Stimulated activated CD8-positive, alpha-beta memory T cell treated with anti-CD3 and anti-CD28 coated beads, Interleukin-7, amount 100 ng/mL, for 4 hours (primary cell): ENCODE results near the gene UNC13B.
"Not testable (repeated sequence)": the region's sequence is repeated elsewhere in the genome, so short reads cannot be mapped to it uniquely, and the experiment has no call there.

Experiments
- DNase-seq, 2 donors: peaks; one replicate each; pipeline ENCODE4 v3.0.0-alpha.2; 2020; ENCODE audit warnings: low read depth in 2 of 2

The UNC13B gene

DNA sequence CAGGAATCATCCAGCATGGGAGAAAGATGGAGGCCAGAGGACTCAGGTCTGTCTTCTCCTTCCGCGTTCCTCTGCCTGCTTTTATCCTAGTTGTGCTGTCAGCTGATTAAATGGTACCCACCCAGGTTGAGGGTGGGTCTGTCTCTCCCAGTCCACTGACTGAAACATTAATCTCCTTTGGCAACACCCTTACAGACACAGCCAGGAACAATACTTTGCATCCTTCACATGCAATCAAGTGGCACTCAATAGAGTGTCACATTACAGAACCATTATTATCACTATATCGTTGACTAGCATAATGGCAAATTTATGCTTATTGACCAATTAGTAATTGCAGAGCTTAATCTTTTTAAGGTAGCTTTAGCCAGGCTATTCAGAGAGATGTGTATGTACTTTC is 64.8 kb downstream of the UNC13B start:
- DNase-seq: no peak

DNA sequence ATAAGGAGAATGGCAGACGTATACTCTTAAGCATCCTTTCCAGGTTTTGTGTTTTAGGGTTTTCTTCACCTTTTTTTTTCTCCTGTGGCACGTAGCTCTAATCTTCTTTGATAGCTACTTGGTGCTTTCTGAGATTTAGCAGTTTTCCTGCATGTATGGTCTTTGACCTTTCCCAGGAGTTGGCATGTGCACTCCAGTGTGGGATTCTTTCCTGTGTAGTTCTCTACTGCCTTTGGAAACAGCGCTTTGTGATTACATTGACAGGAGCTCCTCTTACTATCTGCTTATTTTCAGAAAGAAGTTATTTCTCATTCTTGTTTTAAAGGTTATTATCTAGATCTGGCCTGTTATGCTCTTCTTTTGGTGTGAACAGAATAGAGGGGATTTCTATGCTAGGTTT is 65.5 kb downstream of the UNC13B start:
- DNase-seq: no peak

DNA sequence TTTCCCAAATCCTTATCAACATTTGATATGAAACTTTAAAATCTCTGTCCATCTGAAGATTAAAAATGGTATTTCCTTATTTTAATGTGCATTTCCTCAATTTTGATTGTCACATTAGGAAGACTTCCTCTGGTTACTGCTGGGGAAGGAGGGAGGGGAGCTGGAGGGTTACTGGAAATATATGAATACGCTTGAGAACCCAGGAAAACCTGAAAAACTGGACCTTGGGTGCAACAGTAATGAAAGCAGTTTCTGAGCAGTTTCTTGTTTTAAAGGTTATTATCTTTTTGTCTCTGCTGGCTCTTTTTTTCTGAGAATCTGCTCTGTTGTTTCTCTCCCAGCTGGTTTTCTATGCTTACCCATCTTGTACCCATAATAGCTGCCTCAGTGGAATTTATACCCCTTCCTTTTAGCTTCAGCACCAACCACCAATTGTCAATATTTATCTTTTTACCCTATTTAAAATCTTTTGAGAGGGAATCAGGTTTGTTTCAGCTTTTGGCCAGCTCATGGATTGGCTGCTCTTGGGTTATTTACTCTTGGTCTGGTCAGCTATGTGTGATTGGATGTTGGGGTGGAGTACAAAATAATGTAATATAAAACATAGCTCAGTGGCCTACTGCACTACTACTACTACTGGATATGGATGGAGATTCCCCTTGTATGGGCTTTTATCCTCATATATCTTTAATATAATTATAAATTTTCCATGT is 67.4 kb downstream of the UNC13B start:
- no peak for DNase-seq

DNA sequence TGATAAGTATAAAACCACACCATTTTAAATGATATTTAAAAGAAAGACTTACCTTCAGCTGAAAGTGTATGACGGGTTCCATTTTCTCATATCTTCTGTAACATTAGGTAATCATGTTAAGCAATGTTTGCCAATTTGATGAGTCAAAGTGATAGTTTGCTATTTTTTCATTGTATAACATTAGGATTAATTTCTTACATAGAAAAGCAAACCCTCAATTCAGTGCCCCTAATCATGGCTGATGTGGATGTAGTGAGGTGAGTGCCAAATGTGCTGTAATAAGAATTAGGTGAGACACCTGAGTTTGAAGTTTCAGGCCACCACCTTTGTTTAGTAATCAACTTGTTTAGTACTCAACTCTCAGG is 68.0 kb downstream of the UNC13B start:
- no peak for DNase-seq

DNA sequence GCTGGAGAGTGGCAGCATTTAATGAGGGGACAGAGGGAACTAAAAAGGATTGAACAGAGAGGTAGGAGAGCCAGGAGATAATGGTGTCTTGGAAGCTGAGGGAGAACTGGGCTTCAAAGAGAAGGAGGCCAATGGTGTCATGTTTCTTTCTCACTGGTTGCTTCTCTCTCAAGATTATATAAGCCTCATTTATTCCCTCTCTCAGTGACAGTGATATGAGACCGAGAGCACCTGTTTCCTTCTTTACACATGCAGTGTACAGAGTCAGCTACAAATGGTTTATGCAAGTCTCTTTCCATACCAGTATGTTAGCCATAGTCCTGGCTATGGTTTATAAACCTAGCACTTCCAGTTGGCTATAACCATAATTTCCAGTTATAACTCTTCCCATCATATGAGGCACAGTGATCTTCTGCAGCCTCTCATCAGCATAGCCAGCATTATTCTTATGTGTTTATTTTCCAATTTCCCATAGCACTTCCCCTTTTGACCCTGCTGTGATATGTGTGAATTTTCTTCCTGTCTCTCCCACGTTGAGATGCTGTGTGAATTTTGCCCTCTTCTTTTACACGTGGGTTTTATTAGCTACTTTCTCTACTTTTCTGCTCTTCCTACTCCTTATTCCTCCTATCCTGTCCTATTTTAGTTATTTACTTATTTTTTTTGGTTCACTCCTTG is 71.2 kb downstream of the UNC13B start:
- no peak for DNase-seq

DNA sequence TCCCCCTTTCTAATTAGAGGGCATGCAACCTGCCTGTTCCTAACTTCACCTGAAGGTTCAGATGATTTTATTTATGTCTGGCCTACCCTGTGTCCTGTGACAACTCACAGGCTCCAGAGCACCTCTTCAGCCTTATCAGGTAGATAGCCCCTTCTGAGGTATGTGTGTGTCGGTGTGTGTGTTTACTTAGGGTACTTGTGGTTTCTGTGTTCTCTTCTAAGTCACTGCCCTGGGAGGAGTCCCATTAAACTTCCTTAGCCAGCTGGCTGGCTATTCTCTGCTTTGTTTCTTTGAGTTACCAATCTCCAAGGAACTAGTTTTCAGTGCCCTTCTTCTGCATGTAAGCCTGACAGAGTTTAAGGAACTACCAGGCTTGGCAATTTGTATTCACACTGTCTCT is 74.9 kb downstream of the UNC13B start:
- DNase-seq: no peak

DNA sequence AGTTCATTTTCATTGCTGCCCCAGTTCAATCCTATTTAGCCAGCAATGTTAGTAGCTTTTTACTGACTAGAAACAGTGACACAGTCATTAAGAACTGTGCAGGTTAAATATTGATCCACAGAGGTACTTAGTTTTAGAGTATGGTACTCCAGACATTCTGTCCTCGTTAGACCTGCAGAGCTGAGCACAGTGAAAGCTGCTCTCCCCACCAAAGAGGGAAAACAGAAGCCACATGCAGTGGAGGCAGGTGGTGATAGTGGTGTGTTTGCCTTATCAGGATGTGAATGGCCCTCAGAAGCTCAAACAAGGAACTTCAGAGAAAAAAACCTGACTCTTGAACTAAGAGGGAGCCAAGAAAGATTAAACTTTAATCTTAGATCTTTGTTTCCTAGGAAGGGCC is 75.5 kb downstream of the UNC13B start:
- no peak for DNase-seq

DNA sequence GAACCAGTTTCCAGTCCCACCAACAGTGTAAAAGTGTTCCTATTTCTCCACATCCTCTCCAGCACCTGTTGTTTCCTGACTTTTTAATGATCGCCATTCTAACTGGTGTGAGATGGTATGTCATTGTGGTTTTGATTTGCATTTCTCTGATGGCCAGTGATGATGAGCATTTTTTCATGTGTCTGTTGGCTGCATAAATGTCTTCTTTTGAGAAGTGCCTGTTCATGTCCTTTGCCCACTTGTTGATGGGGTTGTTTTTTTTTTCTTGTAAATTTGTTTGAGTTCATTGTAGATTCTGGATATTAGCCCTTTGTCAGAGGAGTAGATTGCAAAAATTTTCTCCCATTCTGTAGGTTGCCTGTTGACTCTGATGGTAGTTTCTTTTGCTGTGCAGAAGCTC is 84.1 kb downstream of the UNC13B start:
- not testable (repeated sequence) for DNase-seq

DNA sequence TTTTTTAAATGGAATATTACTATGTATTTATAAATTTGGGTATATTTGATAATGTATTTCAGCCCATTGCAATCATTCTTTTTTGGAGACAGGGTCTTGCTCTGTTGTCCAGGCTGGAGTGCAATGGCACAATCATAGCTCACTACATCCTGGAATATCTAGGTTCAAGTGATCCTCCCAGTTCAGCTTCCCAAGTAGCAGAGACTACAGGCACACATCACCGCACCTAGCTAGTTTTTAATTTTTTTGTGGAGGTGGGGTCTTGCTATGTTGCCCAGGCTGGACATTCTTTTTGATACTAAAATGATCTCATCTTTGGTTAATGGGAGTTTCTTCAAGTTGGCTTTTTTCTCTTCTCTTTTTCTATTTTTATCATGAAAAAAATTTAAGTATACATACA is 91.3 kb downstream of the UNC13B start:
- no peak for DNase-seq

DNA sequence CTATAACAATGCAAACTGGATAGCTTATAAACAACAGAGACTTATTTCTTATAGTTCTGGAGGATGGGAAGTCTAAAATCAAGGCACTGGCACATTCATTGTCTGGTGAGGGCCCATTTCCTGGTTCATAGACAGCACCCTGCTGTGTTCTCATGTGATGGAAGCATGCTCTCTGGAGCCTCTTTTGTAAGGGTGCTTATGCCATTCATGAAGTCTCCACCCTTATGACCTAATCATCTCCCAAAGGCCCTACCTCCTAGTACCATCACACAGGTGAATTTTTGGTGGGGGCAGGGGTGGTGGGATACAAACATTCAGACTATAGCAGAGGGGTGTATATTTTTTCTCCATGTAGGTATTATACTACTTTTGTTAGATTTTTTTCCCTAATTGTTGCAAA is 92.4 kb downstream of the UNC13B start:
- no peak for DNase-seq

DNA sequence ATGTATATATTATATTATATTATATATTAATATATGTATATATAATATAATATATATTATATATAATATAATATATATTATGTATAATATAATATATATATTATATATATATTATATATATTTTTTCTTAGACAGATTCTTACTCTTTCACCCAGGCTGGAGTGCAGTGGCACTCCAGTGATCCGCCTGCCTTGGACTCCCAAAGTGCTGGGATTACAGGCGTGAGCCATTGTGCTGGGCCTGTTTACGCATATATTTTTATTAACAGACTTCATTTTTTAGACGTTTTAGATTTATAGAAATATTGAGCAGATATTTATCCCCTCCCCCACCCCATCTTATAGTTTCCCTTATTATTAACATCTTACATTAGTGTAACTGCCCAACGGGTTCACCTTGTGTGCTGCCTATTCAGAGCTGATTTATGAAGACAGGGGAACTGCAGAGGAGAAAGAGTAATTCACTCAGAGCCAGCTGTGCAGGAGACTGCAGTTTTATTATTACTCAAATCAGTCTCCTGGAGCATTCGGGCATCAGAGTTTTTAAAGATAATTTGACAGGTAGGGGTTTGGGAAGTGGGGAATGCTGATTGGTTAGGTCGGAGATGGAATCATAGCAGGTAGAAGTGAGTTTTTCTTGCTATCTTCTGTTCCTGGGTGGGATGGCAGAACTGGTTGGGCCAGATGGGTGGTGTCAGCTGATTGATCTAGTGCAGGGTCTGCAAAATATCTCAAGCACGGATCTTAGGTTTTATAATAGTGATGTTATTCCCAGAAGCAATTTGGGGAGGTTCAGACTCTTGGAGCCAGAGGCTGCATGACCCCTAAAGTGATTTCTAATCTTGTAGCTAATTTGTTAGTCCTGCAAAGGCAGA is 93.4 kb downstream of the UNC13B start:
- no peak for DNase-seq

DNA sequence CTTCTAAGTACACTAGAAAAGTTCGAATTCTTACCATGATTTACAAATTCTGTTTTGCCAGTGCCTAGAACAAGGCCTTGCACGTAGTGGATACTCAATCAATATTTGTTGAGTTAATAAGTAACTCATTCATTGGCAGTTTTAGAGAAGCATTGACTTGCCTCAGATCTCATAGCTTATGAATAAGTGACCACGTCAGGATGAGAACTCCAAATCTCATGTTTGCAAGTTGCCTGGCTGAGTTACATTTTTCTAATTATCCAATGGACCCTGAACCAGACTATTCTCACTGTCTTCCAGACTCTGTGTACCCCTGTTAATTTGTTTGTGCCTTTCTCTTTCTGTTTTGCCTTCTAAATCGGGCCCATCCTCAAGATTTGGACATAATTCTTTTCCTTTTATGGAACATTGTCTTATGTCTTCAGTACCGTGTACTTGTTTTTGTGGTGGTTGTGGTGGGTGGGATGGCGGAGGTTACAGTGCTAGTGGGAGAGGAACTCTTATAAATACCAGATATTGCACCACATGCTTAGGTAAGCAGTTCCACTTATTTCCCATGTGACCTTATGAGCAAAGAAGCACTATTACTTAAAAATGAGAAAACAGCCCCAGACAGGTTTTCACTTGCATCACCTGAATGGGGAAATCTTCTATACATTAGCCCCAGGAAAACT is 96.3 kb downstream of the UNC13B start:
- DNase-seq: no peak

DNA sequence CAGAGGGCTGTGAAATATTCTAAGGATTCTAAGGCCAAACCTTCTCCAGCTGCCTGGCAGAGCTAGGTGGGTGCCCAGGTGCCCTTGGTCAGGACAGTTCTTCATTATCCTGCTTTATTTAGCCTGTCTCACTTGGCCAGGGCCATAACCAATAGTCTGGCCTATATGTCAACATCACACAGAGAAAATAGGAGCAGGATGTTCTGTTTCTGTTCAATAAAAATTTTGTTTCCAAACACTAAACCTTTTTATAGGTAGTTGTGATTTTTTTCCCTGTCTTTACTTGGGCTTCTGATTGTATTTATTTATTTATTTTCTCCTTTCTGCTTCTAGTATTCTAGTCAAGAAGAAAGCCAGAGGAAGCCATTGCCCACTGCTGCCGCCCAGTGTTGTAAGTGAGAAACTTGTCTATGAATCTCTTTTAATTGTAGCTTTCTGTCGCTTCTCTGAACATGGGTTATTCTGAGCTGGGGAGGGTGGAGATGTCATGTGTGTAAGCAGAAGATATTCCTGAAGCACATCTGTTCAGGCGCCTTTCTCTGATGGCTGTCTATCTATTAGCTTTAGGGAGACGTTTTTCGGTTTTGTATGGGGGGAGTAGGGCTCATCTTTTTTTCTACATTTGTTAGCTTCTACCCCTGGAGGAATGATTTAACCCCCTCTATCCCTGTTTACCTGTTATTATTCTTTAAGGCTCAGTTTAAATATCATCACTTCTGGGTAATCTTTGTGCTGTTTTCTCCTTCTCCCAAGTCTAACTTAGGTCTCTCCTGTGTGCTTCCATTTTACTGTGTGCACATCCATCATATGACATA is 97.1 kb downstream of the UNC13B start:
- DNase-seq: peak; percentile 4 to 24

DNA sequence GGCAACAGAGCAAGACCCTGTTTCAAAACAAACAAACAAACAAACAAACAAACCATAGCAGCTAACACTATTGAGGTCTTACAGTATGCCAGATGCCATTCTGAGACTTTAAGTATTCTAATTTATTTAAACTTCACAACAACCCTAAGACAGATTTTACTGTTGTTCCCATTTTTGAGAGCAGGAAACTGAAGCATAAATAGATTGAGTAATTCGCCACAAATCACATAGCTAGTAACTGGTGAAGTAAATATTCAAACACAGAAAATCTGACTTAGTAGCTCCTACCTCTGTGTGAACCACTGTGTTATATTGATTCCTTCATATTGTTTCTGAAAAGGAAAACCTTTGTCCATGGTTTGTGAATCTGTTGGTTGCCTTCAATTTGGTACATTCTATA is 98.4 kb downstream of the UNC13B start:
- no peak for DNase-seq

DNA sequence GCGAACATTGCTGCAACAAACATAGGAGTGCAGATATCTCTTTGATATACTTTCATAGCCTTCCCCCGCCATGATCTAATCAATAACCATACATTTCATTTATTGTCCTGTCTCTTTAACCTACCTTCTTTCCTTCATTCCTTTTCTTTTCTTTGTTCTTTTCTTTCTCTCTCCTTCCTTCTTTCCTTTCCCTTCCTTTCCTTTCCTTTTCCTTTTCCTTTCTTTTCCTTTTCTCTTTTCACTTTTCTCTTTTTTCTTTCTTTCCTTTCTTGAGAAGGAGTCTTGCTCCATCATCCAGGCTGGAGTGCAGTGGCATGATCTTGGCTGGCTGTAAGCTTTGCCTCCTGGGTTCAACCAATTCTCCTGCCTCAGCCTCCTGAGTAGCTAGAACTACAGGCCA is 100.3 kb downstream of the UNC13B start:
- DNase-seq: no peak

DNA sequence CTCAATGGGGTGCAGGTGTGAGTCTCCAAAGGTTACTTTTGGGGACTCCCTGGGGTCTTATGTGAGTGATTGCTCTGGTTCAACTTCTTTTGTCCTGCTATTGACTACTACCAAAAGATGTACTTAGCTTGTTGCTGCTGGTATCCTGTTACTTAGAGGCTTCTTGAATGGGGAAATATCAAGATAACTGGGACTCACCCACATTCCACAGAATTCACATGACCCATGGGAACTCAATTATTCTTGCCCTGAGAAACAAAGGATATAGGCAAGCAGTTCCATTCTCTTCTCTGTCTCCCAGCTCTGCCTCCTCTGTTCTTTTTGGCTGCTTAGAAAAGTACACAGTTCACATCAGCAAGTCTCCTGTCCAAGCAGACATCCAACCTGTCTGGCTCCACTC is 105.9 kb downstream of the UNC13B start:
- no peak for DNase-seq

DNA sequence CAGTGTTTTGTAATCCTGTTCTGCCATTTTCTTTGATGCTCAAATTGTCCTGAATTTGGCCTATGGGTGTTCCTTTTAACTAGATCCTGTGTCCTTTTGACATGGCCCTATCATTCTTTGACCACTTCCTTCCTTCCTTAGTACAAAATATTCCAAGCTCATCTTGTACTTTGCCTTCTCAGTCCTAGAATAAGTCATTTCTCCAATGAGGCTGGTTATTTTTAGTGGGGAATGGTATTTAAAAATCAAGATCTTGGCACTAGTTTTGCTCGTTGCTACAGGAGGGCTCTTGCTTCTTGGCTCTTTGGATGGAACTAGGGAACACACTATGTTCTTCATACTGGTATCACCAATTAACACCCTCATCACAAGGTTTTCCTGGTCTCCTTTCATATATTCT is 108.1 kb downstream of the UNC13B start:
- DNase-seq: no peak

DNA sequence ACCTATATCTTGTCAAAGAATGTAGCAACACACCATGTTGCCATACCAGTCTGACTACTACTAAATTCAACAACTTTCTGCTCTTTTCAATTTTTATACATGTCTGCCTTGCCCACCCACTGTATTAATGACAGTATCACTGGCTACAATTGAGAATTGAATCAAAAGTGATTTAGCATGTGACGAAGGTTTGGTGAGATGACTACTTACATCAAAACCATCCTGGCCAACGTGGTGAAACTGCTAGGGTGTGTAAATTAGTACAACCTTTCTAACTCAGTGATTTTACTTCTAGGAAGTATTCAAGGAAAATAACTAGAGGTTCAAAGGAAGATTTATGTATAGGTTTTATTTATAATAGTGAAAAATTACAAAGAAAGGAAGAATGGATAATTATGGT is 109.8 kb downstream of the UNC13B start:
- no peak for DNase-seq

DNA sequence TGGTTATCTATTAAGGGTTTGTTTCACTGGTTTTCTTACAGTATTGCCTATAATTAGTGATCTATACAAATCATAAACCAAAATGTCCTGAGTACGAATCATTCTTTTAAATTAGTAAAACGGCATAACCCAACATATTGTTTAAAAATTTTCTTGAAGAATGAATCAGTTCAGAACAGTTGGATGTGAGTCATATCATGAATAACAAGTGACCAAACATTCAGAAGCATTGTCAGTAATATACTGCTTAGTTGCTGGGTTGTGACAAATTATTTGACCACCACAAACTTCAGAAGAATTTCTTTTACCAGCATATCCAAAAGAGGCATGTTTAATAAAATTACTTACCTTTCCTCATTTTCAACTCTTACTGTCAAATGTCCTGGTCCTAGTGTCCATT is 111.2 kb downstream of the UNC13B start:
- no peak for DNase-seq

DNA sequence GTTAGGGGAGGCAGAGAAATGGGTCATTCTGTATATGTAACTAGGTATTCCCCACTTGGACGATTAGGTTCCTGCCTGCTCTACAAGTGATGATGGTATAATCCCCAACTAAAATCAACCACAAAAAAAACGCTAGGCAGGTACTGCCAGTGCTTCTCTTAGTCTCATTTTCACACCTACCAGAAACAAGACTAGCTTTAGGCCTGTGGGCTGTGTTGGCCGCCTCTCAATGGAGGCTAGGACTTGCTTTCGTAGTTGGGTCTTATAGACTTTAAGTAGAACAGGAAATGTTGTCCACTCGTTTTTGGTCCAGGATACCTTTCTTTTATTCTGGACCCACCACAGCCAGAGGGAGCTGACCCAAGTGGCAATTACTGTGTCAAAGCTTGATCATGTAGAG is 111.8 kb downstream of the UNC13B start:
- no peak for DNase-seq

DNA sequence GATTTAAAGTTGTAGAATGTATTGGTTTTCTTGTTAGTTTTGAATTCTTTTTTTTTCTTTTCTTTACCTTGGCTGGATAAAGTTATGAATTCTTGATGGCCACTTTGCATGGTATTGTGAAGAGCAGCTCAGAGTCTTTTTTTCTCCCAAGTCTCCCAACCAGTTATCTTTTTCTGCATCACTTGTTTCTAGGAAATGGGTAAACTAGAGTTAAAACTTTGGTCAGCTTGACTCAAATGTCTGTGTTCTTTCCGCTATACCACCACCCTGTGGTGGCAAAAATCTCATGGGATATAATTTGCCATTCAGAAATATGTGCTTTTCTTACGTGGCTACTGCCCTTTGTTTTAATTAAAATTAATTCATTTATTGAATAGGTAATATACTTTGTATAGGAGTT is 113.2 kb downstream of the UNC13B start:
- DNase-seq: no peak

DNA sequence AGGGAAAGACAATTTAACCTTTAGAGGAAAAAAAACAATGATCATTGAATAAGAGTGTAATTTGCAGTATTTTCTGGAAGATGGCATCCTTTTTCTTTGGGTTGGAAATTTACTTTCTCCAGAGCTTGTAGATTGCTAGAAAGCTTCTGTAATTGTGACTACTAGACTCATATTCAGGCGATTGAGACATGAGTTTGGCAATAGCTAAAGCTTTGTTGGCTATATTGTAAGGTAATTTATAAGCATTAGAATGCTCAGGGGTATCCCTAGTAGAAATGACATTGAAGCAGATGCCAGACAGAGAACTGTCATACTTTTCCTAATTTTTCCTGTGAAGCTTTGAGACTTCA is 115.3 kb downstream of the UNC13B start:
- no peak for DNase-seq
